ENCODE measurements around the gene FGL2. TPM values are rescaled to one million over a fixed set of nuclear protein-coding genes. Genes with fewer than 3 reads are reported as not detected.
"Not testable (repeated sequence)": the region's sequence is repeated elsewhere in the genome, so short reads cannot be mapped to it uniquely, and the experiment has no call there.

Gene FGL2
- total RNA-seq, 1 experiment from 2014 or later = not detected

DNA sequence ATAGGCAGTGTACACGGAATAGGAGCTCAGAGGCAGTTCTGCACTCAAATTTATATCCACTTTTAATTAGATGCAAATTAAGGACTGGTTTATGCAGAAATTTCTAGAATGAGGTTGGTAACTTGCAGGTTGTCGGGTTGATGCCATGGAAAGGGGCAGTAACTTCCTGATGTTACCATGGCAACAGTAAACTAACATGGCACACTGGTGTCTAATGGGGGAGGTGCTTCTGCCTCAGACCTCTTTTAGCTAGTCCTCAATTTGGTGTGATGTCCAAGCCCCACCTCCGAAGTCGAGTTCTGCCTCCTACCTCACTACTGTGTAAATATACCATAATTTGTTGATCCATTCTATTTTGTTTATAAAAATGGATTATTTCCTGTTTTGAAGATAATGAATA lies 25.2 kb downstream of the FGL2 start:
- H3K9me2 ChIP-seq (replicated peaks; ENCODE audit: low read length); H3K9me3 ChIP-seq (ENCODE audit: low read length); H3K4me3 ChIP-seq (ENCODE audit: low read length); CTCF ChIA-PET; H3K27me3 ChIP-seq (ENCODE audit: low read length); H3F3A ChIP-seq (ENCODE audit: low read length, unreplicated experiment); intact Hi-C loops (cut with micrococcal nuclease); H4K20me1 ChIP-seq (ENCODE audit: low read length); H3K4me1 ChIP-seq (ENCODE audit: insufficient read depth, low read length); H3K36me3 ChIP-seq (ENCODE audit: low read depth, low read length); POLR2A ChIA-PET (ENCODE audit: unreplicated experiment); ATAC-seq; H3K79me2 ChIP-seq (ENCODE audit: low read length); BruUV-seq (replicated peaks); H3K27ac ChIP-seq (ENCODE audit: low read length); H2AFZ ChIP-seq (ENCODE audit: low read length); DNase-seq; H3K9ac ChIP-seq (ENCODE audit: low read length); H3K4me2 ChIP-seq (ENCODE audit: low read length): not testable (repeated sequence)

DNA sequence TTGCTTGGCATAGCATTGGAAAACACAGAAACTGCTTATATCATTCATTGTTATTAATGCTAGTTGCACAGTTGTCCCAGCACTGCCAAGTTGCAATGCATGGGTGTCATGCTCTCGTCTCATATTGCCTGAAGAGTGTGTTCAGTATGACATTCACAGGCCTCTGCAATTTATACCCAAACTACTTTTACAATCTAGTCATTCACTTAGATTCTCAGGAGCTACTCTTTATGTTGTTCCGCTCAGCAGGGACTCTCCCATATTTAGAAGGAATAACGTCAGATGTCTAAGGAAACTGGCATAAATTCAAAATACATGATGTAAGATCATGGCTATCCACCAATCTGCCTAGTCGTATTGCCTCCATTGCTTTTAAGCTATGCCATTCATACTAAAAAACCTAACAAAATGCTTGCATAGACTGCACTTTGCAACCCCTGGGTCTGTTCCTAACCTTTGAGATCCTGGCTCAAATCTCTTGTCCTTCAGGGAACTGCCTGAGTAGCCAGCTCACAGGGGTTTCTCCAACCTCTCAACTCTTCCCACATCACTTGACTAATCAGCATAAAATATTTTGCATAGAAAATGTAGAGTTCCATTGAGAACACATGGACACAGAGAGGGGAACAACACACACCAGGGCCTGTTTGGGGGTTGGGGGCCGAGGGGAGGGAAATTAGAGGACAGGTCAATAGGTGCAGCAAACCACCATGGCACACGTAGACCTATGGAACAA lies 27.0 kb downstream of the FGL2 start:
- DNase-seq; H3K9me2 ChIP-seq (replicated peaks; ENCODE audit: low read length); H3F3A ChIP-seq (ENCODE audit: low read length, unreplicated experiment); intact Hi-C loops (cut with micrococcal nuclease); CTCF ChIA-PET; ATAC-seq; H3K79me2 ChIP-seq (ENCODE audit: low read length); H4K20me1 ChIP-seq (ENCODE audit: low read length); H3K27me3 ChIP-seq (ENCODE audit: low read length); H3K36me3 ChIP-seq (ENCODE audit: low read depth, low read length); BruUV-seq (replicated peaks); H3K4me2 ChIP-seq (ENCODE audit: low read length); H3K9me3 ChIP-seq (ENCODE audit: low read length); H3K9ac ChIP-seq (ENCODE audit: low read length); H3K4me3 ChIP-seq (ENCODE audit: low read length); POLR2A ChIA-PET (ENCODE audit: unreplicated experiment); H3K4me1 ChIP-seq (ENCODE audit: insufficient read depth, low read length); H2AFZ ChIP-seq (ENCODE audit: low read length); H3K27ac ChIP-seq (ENCODE audit: low read length): not testable (repeated sequence)

DNA sequence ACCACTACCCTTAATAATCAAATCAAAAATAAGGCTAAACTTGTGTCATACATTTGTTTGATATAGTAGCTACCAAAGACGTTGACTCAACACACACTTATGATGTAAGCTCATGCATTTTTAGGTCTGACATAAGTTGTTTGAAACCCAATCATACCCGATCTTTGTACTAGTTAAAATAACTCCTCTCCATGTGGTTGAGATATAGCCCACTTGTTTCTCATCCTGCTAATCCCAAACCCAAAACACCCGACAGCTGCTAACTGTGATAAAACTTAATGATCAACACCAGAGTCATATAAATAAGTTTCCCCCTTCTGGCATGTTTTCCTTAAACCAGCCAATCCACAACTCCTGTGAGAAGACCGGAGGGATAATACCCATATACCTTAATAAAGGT lies 28.5 kb downstream of the FGL2 start:
- H3K27me3 ChIP-seq (ENCODE audit: low read length); H3K79me2 ChIP-seq (ENCODE audit: low read length); CTCF ChIA-PET; H4K20me1 ChIP-seq (ENCODE audit: low read length); H3K9ac ChIP-seq (ENCODE audit: low read length); DNase-seq; H3K4me1 ChIP-seq (ENCODE audit: insufficient read depth, low read length); BruUV-seq (replicated peaks); H3K9me3 ChIP-seq (ENCODE audit: low read length); H2AFZ ChIP-seq (ENCODE audit: low read length); H3K4me3 ChIP-seq (ENCODE audit: low read length); ATAC-seq; POLR2A ChIA-PET (ENCODE audit: unreplicated experiment); H3K4me2 ChIP-seq (ENCODE audit: low read length); H3K9me2 ChIP-seq (replicated peaks; ENCODE audit: low read length); H3F3A ChIP-seq (ENCODE audit: low read length, unreplicated experiment); H3K27ac ChIP-seq (ENCODE audit: low read length); H3K36me3 ChIP-seq (ENCODE audit: low read depth, low read length); intact Hi-C loops (cut with micrococcal nuclease): not testable (repeated sequence)

DNA sequence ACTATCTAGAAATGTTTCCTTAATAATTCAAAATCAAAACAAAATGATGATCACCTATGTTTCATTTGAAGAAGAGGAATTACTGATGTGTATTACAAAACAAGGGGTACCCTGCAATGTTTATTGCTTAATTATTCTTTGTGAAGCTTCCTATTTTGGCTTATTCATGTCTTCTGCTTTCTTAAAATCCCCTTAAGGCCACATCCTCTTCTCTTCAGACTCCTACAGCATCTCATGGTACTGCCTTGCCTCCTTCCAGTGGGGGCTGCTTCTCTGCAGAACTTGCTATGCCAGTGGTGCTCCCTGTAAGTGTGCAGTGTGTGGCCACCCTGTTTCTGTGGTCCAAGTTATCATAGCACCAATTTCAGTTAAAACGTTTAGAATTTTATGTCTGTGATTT lies 42.2 kb downstream of the FGL2 start:
- ChIA-PET CTCF (interaction anchor here (0.6 kb wide), 1 partner anchor 90 kb away, joined by 3 read pairs; no protein-coding TSS in a partner anchor), POLR2A (ENCODE audit: unreplicated experiment) (no interaction called here)
- H3K9me3 ChIP-seq (ENCODE audit: low read length) = no peaks in the 10 kb centered on the region
- intact Hi-C loops (cut with micrococcal nuclease) = no loop called here
- H3K27ac ChIP-seq (ENCODE audit: low read length) = peak overlapping the region; percentile 29; the same call in 1 of the 2 replicates
- no peaks in the 10 kb centered on the region for H3K9me2 ChIP-seq (replicated peaks; ENCODE audit: low read length)
- no peaks in the 10 kb centered on the region for H3K36me3 ChIP-seq (ENCODE audit: low read depth, low read length)
- TF ChIP-seq EZH2 (IDR thresholded peaks at IDR 0.05; ENCODE audit: low read length, unreplicated experiment) (no peak), EZH2phosphoT487 (IDR thresholded peaks at IDR 0.05; ENCODE audit: borderline replicate concordance, low read length) (no peak)
- TF ChIP-seq, protein P1, sequence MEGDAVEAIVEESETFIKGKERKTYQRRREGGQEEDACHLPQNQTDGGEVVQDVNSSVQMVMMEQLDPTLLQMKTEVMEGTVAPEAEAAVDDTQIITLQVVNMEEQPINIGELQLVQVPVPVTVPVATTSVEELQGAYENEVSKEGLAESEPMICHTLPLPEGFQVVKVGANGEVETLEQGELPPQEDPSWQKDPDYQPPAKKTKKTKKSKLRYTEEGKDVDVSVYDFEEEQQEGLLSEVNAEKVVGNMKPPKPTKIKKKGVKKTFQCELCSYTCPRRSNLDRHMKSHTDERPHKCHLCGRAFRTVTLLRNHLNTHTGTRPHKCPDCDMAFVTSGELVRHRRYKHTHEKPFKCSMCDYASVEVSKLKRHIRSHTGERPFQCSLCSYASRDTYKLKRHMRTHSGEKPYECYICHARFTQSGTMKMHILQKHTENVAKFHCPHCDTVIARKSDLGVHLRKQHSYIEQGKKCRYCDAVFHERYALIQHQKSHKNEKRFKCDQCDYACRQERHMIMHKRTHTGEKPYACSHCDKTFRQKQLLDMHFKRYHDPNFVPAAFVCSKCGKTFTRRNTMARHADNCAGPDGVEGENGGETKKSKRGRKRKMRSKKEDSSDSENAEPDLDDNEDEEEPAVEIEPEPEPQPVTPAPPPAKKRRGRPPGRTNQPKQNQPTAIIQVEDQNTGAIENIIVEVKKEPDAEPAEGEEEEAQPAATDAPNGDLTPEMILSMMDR (conservative IDR thresholded peaks at IDR 0.05; ENCODE audit: low read depth, low read length) = no peak
- H3F3A ChIP-seq (ENCODE audit: low read length, unreplicated experiment) = no peaks in the 10 kb centered on the region
- ATAC-seq (peak; percentile 33), DNase-seq (no peak)
- BruUV-seq (replicated peaks) = no TSS peak
- no peak overlapping the region for H3K9ac ChIP-seq (ENCODE audit: low read length)
- no peaks in the 10 kb centered on the region for H3K79me2 ChIP-seq (ENCODE audit: low read length)
- H3K27me3 ChIP-seq (ENCODE audit: low read length) = no peaks in the 10 kb centered on the region
- peaks cover 6% of the 10 kb centered on the region; the same call in 1 of the 2 replicates for H3K4me1 ChIP-seq (ENCODE audit: insufficient read depth, low read length)
- H3K4me3 ChIP-seq (ENCODE audit: low read length) = no peak overlapping the region
- 0 out of 2 replicates have a peak overlapping the region, but pooled peaks have one; percentile 9 for H3K4me2 ChIP-seq (ENCODE audit: low read length)
- no peaks in the 10 kb centered on the region for H4K20me1 ChIP-seq (ENCODE audit: low read length)
- no peak overlapping the region for H2AFZ ChIP-seq (ENCODE audit: low read length)

DNA sequence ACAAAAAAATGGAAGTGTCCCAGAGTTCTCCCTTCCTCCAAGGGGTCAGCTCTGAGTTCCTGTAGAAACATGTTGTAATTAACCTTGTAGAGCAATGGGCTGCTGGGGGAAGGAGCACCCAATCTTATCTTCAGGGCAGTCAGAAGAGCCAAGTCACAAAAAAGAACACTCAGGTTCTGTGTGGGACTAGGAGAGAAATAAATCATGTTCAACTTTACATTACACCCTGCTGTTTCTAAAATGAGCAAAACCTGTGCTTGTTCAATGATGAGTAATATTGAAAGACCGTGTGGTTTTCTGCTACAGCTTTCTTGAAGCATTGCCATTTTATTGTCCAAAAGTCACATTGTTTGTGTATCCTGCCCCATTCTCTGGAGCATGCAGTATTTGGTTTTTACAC lies 42.6 kb downstream of the FGL2 start:
- H3K4me3 ChIP-seq (ENCODE audit: low read length); H3K79me2 ChIP-seq (ENCODE audit: low read length); H3K9ac ChIP-seq (ENCODE audit: low read length); H3K9me2 ChIP-seq (replicated peaks; ENCODE audit: low read length); DNase-seq; BruUV-seq (replicated peaks); H4K20me1 ChIP-seq (ENCODE audit: low read length); H3K27me3 ChIP-seq (ENCODE audit: low read length); H3K27ac ChIP-seq (ENCODE audit: low read length); H3K4me2 ChIP-seq (ENCODE audit: low read length); intact Hi-C loops (cut with micrococcal nuclease); H3F3A ChIP-seq (ENCODE audit: low read length, unreplicated experiment); H3K36me3 ChIP-seq (ENCODE audit: low read depth, low read length); H3K9me3 ChIP-seq (ENCODE audit: low read length); H3K4me1 ChIP-seq (ENCODE audit: insufficient read depth, low read length); H2AFZ ChIP-seq (ENCODE audit: low read length); POLR2A ChIA-PET (ENCODE audit: unreplicated experiment): not testable (repeated sequence)
- CTCF ChIA-PET = interaction anchor here (0.6 kb wide), 1 partner anchor 90 kb away, joined by 3 read pairs; no protein-coding TSS in a partner anchor
- ATAC-seq = peak; percentile 96
